Mononuclear cell (primary cell): ENCODE data around the gene AK9. TPM values are rescaled to one million over a fixed set of nuclear protein-coding genes. Genes with fewer than 3 reads are reported as not detected.

Experiments used
- H3K27me3 ChIP-seq: 2 replicates; pipeline ENCODE4 v1.6.0; 2011; ENCODE audit warnings: low read length, control low read depth; ENCODE audit not compliant: insufficient read depth
- H3K4me1 ChIP-seq: 2 replicates; pipeline ENCODE4 v1.5.1; 2011; ENCODE audit warnings: mild to moderate bottlenecking, low read length, control low read depth; ENCODE audit not compliant: insufficient read depth
- H3K4me3 ChIP-seq: 2 replicates; pipeline ENCODE4 v1.5.1; 2011; ENCODE audit warnings: mild to moderate bottlenecking, low read length, moderate library complexity
- H3K9me3 ChIP-seq: 2 replicates; pipeline ENCODE4 v1.5.1; 2011; ENCODE audit warnings: low read depth, mild to moderate bottlenecking, control low read depth, low read length
- total RNA-seq: library from RNA; depleted of rRNA; stranded (reverse); fragments of >200 nt; gene quantifications from one replicate; pipeline ENCODE4 v1.2.3, GENCODE V29; 2012

The AK9 gene
- total RNA-seq, 1 donor: 8.8 TPM

DNA sequence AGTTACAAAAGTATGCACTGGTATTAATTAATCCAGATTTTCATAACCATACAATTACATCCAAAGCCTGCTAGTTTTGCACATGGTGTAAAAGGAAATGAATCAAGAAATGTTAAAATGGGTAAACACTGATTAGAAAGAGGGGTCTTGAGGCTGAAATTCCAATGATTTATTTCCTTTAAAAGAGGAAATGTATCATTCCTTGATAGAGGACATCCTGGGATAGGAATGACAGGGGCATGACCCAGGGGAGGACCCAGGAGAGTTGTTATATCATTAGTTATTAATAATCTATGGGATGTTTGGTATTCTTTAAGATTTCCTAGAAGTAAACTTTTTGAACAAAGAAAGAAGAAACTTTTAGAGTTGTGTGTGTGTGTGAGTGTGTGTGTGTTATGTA is 18.2 kb downstream of the AK9 start:
- H3K9me3 ChIP-seq: no peaks in the 10 kb centered on the region
- H3K4me1 ChIP-seq: no peaks in the 10 kb centered on the region
- H3K27me3 ChIP-seq: no peaks in the 10 kb centered on the region
- H3K4me3 ChIP-seq: no peak overlapping the region

DNA sequence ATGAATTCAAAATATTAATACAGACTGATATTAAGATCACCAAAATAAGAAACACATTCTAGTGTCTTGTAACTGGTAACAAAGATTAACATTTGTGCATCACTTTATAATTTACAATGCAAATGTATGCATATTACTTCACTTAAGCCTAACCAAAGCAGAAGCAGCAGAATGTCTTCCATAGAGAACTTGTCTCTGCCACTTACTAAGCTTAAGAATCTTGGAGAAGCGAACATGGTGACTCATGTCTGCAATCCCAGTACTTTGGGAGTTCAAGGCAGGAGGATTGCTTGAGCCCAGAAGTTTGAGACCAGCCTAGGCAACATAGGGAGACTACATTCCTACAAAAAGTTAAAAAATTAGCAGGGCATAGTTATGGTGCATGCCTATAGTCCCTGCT is 18.8 kb downstream of the AK9 start:
- H3K27me3 ChIP-seq: no peaks in the 10 kb centered on the region
- H3K9me3 ChIP-seq: no peaks in the 10 kb centered on the region
- H3K4me3 ChIP-seq: no peak overlapping the region
- H3K4me1 ChIP-seq: no peaks in the 10 kb centered on the region

DNA sequence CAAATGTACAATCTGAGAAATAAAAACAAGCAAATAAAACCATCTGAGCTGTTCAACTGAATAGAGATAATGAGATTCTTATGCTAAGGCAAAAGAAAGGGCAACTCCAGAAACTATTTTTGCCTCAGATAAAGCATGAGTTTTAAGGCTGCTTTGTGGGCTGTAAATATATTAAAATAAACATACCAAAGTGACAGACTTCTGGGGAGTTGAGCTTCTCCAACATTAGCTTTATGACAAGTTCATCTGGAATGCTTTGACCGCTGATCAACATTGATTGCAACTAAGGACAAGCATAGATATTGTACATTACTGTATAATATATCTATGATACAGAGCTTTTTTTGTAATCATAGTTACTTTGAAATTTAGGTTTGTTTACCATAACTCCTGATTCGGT is 19.3 kb downstream of the AK9 start:
- Histone ChIP-seq H3K4me1 (no peaks in the 10 kb centered on the region), H3K27me3 (no peaks in the 10 kb centered on the region), H3K9me3 (no peaks in the 10 kb centered on the region), H3K4me3 (no peak overlapping the region)

DNA sequence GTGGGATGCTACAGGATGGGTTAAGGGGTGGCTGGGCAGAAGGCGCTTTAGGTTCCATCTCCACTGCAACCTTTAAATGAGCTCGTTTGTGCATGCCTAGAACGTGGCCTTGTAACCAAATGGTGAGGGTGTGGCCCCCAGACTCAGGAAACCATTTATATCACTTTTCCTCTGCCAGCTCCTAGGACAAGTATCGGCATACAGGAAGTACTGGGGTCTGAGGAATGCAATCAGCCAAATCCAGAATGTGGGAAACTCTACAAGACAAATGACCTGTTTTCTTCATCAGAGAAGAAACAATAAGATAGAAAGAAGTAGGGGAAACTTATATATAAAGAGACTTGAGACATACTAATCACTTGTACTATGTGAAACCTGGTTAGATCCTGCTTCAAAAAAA is 21.2 kb downstream of the AK9 start:
- Histone ChIP-seq H3K27me3 (no peaks in the 10 kb centered on the region), H3K4me1 (no peaks in the 10 kb centered on the region), H3K9me3 (no peaks in the 10 kb centered on the region), H3K4me3 (no peak overlapping the region)

DNA sequence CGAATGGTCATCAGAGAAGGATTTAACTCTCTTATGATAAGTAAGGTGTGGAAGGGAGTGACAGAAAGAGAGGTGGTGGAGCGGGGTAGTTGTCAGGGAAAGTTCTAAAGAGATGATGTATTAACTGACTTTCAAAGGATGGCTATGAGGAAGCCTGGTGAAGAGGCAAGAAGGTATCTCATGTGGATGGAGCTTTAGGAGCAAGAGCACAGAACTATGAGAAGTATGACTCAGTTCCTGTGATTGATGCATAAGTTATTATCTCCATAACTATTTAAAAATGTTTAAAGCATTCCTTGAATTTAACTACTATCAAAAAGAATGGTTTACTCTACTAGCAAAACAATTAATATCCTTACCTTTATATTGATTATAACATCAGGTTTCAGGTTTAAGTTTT is 28.8 kb downstream of the AK9 start:
- Histone ChIP-seq H3K4me3 (no peak overlapping the region), H3K4me1 (no peaks in the 10 kb centered on the region), H3K27me3 (no peaks in the 10 kb centered on the region), H3K9me3 (no peaks in the 10 kb centered on the region)

DNA sequence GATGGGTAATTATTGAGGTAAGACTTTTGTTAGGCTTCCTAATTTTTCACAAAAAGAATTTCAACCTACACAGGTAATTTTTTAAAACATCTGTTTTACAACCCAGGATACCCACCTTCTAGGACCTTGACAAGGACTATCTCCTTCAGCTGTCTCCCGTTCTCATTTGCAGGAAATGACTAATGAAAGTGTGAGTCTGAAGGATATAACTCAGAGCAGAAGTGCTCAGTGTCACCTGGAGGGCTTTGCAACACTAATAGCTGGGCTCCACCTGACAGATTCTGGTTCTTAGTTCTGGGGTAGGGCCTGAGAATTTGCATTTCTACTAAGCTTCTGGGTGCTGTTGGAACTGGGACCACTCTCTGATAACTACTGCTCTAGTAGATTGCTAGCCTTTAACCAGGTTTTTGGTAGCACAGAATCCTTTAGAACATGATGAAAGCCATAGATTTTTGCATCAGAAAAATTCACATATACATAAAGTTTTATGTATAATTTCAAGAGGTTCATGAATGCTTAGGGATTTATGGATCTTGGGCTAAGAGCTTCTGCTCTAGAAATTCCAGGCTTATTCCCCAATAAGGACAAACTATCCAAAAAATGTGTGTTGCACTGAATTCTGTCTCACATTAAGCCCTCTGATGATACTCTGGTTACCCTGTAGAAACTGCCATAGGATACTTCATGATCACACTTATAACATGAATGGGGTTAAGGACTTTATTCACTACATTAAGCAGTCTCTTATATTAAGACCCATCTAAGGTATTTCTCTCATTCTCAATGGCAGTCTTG is 30.3 kb downstream of the AK9 start:
- Histone ChIP-seq H3K4me3 (no peak overlapping the region), H3K4me1 (no peaks in the 10 kb centered on the region), H3K9me3 (no peaks in the 10 kb centered on the region), H3K27me3 (no peaks in the 10 kb centered on the region)

DNA sequence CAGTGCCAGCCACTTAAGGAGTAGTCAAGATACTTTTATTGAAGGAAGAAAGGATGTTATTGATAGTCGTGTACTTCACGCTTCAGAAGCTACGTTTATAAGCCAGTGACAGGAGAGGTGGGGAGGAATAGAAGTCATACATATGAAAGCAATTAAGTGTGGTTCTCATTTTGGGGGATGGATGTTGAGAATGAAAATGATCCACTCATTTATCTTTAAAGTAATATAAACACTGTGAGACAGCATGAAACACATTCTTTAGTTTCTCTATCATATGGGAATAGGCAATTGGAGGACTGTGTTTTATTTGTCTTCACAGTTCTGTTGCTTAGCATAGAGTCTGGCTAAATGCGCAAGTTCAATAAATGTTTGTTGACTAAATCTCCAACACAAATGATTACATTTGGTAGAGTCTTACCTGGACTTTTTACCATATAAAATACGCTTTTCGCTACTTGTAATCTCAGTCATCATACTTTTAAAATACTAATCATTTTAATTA is 35.2 kb downstream of the AK9 start:
- H3K4me1 ChIP-seq: no peaks in the 10 kb centered on the region
- H3K9me3 ChIP-seq: no peaks in the 10 kb centered on the region
- H3K27me3 ChIP-seq: no peaks in the 10 kb centered on the region
- no peak overlapping the region for H3K4me3 ChIP-seq

DNA sequence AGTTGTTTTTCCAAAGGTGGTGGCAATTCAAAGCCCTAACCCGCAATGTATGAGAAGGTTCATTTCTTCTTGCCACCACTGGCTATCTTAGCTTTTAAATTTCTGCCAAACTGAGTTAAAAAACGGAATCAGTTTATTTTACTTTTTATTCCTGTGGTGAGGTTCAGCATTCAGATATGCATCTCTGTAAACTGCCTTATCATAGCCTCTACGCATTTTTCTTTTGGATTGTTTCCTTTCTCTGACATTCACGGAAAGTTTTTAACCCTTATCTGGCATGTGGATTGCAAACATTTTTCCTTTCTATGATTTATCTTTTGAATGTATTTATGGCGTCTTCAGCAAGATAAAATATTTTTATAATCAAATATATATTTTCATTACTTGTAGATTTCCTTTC is 37.7 kb downstream of the AK9 start:
- no peak overlapping the region for H3K4me3 ChIP-seq
- no peaks in the 10 kb centered on the region for H3K9me3 ChIP-seq
- no peaks in the 10 kb centered on the region for H3K27me3 ChIP-seq
- no peaks in the 10 kb centered on the region for H3K4me1 ChIP-seq

DNA sequence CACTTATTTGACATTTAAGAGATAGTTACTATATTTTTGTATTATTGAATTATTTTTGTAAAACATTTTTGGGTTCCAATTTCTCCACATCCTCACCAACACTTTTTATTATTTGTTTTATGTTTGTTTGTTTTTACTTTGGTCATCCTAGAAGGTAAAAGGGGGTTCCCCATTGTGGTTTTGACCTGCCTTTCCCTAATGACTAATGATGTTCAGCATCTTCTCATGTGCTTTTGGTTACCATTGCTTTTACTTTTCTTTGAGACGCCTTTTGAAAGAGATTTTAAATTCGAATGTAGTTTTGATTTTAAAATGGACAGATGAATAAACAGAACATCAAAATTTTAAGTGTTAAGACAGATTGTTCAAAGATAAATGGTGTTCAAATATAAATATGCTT is 46.9 kb downstream of the AK9 start:
- Histone ChIP-seq H3K9me3 (no peaks in the 10 kb centered on the region), H3K4me3 (no peak overlapping the region), H3K27me3 (no peaks in the 10 kb centered on the region), H3K4me1 (no peaks in the 10 kb centered on the region)

DNA sequence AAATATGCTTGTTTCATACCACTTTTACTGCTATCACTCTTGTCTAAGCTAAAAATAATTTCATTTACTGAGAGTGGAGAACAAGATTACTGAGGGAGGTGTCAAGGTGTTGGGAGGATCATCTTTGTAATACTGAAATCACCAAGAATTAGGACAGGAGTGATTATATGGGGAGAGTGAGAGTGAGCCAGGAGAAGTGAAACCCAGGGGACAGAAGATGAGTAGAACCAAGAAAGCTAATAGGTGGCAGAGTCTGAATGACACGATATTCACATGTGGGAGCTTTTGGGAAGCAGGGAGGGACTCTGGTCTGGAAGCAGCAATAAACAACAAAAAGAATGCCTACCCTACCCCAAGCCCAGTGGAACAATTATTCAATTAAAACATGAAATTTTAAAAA is 58.6 kb downstream of the AK9 start:
- Histone ChIP-seq H3K27me3 (no peaks in the 10 kb centered on the region), H3K9me3 (no peaks in the 10 kb centered on the region), H3K4me3 (no peak overlapping the region), H3K4me1 (no peaks in the 10 kb centered on the region)

DNA sequence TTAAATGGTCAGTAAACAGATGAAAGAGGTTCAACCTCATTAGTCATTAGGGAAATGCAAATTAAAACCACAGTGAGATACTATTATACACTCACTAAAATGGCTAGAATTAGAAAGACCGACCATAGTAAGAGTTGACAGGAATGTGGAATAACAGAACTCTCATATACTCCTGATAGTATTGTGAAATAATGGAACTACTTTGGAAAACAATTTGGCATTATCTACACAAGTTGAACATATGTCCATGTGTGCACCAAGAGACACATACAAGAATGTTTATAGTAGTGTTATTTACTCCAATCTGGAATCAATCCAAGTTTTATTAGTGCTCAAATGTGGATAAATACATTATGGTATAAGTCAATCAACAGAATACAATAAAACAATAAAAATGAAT is 59.6 kb downstream of the AK9 start:
- no peaks in the 10 kb centered on the region for H3K27me3 ChIP-seq
- no peaks in the 10 kb centered on the region for H3K9me3 ChIP-seq
- H3K4me1 ChIP-seq: no peaks in the 10 kb centered on the region
- H3K4me3 ChIP-seq: no peak overlapping the region

DNA sequence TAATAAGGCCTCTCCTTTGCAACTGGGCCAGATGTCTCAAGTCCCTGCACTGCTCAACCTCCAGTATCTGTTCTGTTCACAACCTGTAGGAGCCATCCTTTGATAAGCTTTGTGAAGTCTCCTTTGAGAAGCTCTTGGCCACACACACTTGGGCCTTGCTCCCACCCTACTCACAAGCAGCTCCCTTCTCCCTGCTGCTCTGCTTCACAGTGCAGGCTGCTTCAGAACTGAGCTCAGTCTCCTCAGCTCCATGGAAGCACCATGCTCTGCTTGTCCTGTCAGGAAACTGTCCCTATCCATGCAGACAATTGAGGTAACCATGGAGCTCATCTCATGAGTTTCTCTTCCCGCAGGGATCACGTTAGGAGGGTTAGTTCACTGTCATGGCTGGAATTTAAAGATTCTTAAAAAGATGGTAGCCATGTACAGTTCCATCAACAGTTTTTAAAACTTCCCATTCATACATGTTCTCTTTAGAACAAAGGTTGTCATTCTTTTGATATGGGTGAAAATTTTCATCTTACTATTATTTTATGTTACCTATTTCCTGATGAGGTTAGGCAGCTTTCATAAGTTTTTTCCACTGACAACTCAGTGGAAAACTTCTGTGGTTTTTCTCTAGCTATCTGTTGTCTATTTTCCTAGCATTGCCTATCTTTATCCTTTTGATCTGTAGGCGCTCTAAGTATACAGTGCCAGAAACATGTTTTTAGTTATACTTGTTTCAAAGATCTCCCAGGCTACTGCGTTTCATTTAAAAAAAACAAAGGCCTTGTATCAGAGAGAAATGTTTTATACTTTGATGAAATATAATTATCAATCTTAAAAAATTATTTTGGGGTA is 62.6 kb downstream of the AK9 start:
- Histone ChIP-seq H3K4me1 (no peaks in the 10 kb centered on the region), H3K9me3 (no peaks in the 10 kb centered on the region), H3K4me3 (no peak overlapping the region), H3K27me3 (no peaks in the 10 kb centered on the region)

DNA sequence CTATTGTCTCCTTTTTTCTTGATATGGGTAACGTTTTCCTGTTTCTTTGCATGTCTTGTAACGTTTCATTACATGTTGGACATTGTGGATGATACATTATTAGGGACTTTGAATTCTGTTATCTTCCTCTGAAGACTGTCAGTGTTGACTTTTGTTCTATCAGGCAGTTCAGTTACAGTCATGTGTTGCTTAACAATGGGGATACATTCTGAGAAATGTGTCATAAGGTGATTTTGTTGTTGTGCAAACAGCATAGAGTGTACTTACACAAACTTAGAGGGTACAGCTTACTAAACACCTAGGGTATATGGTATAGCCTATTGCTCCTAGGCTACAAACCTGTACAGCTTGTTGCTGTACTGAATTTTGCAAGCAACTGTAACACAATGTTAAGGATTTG is 64.7 kb downstream of the AK9 start:
- Histone ChIP-seq H3K4me1 (no peaks in the 10 kb centered on the region), H3K4me3 (no peak overlapping the region), H3K27me3 (no peaks in the 10 kb centered on the region)

DNA sequence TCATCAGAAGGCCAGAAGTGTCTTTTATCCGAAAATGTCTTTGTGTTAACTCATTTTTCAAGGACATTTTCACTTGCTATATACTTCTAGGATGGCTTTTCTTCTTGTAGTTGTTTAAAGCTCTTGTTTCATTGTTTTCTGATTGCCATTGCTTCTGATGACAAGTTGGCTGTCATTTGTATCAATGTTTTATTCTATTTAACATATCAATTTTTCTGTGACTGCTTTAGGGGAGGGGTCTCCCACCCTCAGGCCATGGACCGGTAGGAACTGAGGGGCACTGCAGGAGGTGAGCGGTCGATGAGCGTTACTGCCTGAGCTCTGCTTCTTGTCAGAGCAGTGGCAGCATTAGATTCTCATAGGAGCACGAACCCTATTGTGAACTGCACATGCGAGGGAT is 65.8 kb downstream of the AK9 start:
- Histone ChIP-seq H3K4me1 (no peaks in the 10 kb centered on the region), H3K9me3 (no peaks in the 10 kb centered on the region), H3K27me3 (no peaks in the 10 kb centered on the region), H3K4me3 (no peak overlapping the region)

More for the DNA sequence above, 64.7 kb downstream of the AK9 start:
- no peaks in the 10 kb centered on the region for H3K9me3 ChIP-seq

DNA sequence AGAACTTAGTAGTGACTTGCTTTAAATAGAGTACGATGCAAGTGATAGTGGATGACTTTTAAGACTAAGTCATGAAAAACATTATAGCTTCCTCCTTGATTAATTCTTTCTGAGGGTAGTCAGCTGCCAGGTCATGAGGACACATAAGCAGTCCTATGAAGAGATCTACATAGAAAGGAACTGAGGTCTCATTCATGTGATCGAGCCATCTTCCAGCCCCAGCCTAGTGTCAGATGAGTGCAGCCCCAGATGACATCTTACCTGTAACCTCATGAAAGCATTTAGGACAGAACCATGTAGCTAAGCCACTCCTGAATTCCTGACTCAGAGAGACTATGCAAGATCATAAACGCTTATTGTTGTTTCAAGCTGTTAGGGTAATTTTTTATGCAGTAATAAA is 67.7 kb downstream of the AK9 start:
- Histone ChIP-seq H3K4me3 (no peak overlapping the region), H3K27me3 (no peaks in the 10 kb centered on the region), H3K4me1 (no peaks in the 10 kb centered on the region), H3K9me3 (no peaks in the 10 kb centered on the region)
